ENCODE measurements around the gene CLHC1. TPM values are rescaled to one million over a fixed set of nuclear protein-coding genes. Genes with fewer than 3 reads are reported as not detected.

CLHC1 gene
- total RNA-seq, 4 donors from 2014 or later: 1.2 to 15.9 (median 7.0) TPM

Other genes with a start within 250 kb of the CLHC1 start
- gene RTN4, start 181.8 kb downstream of the CLHC1 start, total RNA-seq: 100 to 1,000 TPM in 3 of 4 donors, 10 to 100 TPM in 1; 82.2 to 212 (median 183) TPM
- 1,000 to 10,000 TPM in 2 of 4 donors, 100 to 1,000 TPM in 2; 233 to 1,267 (median 895) TPM for gene RPS27A, start 395 bp upstream of the CLHC1 start, total RNA-seq
- 10 to 100 TPM; 22.7 to 34.4 (median 33.5) TPM for gene MTIF2, start 36.9 kb upstream of the CLHC1 start, total RNA-seq
- 10 to 100 TPM in 3 of 4 donors, 1 to 10 TPM in 1; 8.6 to 33.7 (median 19.7) TPM for gene CCDC88A, start 187.6 kb upstream of the CLHC1 start, total RNA-seq